ENCODE data around the gene MAML2. TPM values are rescaled to one million over a fixed set of nuclear protein-coding genes. Genes with fewer than 3 reads are reported as not detected.

Gene MAML2
- total RNA-seq, 1 donor: 20.1 TPM

DNA sequence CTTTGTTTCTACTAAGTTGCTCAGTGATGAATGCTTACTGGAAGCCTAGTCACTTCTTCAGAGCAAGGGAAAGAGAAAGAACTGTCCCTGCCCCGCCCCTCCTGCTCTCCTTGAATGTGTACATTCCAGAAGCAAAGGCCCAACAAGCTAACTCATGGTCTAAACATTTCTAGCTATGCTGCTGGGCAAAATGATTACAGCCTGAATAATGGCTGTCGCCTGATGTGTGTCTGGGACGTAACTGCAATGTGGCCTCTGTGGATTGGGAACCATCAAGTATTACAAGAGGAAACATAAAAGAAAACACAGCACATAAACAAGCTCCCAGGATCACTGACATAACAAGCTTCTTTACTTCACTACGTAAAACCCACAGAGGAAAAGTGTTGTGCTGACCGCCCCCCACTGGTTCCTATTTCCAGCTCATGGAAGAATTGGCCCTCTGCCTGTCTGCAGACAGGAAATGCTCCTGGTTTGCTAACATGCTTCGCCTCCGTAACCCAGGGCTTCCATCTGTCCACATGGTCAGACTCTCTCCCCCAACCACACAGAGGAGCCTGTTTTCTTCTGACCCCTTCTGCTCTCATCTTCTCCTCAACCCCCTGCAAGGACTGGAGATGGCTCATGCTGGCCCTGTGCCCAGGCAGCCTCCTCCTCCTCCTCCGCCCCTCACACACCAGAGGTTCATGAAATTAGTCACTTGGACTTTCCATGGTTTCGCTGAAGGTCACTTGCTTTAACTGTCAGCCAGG is 187.2 kb downstream of the MAML2 start:
- TF ChIP-seq, protein P1, sequence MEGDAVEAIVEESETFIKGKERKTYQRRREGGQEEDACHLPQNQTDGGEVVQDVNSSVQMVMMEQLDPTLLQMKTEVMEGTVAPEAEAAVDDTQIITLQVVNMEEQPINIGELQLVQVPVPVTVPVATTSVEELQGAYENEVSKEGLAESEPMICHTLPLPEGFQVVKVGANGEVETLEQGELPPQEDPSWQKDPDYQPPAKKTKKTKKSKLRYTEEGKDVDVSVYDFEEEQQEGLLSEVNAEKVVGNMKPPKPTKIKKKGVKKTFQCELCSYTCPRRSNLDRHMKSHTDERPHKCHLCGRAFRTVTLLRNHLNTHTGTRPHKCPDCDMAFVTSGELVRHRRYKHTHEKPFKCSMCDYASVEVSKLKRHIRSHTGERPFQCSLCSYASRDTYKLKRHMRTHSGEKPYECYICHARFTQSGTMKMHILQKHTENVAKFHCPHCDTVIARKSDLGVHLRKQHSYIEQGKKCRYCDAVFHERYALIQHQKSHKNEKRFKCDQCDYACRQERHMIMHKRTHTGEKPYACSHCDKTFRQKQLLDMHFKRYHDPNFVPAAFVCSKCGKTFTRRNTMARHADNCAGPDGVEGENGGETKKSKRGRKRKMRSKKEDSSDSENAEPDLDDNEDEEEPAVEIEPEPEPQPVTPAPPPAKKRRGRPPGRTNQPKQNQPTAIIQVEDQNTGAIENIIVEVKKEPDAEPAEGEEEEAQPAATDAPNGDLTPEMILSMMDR (IDR thresholded peaks at IDR 0.05; ENCODE audit: insufficient read depth, low read length): peak; percentile 35
- DNase-seq (ENCODE audit: low read depth): peak; percentile 93
- peak overlapping the region; percentile 45 for H3K4me3 ChIP-seq (ENCODE audit: low read depth, low read length)

DNA sequence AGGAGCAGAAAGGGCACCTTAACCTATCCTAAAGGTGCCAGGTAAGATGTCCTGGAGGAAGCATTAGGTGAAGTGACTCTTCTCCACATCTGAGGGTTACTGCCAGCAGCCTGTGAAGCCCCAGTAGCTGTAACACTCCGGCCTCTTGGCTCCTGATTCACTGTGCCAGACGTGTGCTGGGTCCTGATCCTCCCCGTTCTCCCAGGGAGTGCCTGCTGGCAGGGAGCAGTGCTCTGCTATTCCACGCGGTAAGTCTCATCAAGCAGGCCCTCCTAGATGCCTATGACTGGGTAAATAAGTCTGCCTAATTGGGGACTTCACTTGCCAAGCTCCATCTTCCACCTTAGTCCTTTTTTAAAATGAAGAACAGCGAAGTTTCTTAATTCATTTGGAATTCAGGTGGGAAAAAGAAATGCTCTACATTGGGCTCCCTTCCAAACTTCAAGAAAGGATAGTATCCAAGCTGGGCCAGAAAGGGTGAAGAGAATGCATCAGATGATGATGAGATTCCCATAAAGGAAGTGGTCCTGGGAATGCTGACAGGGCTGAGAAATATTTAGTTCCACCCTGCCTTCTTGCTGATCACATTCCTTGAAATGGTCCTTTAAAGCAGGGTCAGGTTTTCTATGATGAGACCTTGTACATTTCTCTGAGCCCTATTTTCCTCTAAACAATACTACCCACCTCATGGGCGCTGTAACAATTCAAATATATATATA is 188.0 kb downstream of the MAML2 start:
- TF ChIP-seq, protein P1 (IDR thresholded peaks at IDR 0.05; ENCODE audit: insufficient read depth, low read length): no peak
- peak overlapping the region; percentile 9 for H3K4me3 ChIP-seq (ENCODE audit: low read depth, low read length)
- DNase-seq (ENCODE audit: low read depth): peak; percentile 83

DNA sequence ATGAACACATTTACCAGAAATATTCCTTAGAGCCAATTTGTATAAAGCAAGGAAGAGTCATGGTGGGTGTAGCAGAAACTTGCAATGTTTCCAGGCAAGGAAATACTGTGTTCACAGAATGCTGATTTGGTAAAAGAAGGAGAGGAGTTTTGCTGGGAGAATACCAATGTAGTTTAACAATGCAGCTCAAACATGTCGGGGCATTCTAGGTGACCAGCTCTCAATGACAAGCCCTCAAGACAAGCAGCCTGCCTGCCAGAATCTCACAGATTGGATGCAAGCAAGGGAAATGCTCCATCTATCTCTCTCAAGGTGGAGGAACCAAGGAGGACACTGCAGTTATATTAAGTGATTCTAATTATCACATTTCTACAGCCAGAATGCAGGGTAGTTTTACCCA is 190.4 kb downstream of the MAML2 start:
- DNase-seq (ENCODE audit: low read depth): no peak
- no peak overlapping the region for H3K4me3 ChIP-seq (ENCODE audit: low read depth, low read length)
- TF ChIP-seq, protein P1 (IDR thresholded peaks at IDR 0.05; ENCODE audit: insufficient read depth, low read length): no peak

DNA sequence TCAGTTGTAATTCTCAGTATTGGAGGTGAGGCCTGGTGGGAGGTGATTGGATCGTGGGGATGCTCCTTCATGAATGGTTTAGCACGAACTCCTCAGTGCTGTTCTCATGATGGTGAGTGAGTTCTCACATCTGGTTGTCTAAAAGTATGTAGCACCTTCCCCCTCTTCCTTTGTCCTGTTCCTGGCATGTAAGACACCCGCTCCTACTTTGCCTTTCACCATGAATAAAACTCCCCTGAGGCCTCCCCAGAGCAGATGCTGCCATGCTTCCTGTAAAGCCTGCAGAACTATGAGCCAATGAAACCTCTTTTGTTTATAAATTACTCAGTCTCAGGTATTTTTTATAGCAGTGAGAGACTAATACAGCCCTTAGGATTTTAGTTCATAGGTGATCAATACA is 191.5 kb downstream of the MAML2 start:
- H3K4me3 ChIP-seq (ENCODE audit: low read depth, low read length): no peak overlapping the region
- DNase-seq (ENCODE audit: low read depth): no peak
- TF ChIP-seq, protein P1 (IDR thresholded peaks at IDR 0.05; ENCODE audit: insufficient read depth, low read length): no peak

DNA sequence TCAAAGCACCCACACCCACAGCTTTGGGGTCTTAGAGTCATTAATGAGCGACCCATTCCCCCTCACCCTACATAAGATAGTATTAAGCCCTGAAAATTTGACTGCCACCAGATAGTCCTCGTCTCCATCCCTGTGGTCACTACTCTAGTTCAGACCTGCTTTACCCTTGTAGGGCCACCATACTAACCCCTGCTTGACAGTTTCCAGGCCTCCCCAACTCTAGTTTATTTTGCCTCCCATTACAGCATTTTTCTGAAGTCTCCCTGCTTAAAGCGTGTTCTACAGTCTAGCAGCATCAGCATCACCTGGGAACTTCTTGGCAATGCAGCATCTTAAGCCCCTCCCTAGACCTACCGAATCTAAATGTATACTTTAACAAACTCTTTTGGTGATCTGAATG is 192.4 kb downstream of the MAML2 start:
- DNase-seq (ENCODE audit: low read depth): no peak

DNA sequence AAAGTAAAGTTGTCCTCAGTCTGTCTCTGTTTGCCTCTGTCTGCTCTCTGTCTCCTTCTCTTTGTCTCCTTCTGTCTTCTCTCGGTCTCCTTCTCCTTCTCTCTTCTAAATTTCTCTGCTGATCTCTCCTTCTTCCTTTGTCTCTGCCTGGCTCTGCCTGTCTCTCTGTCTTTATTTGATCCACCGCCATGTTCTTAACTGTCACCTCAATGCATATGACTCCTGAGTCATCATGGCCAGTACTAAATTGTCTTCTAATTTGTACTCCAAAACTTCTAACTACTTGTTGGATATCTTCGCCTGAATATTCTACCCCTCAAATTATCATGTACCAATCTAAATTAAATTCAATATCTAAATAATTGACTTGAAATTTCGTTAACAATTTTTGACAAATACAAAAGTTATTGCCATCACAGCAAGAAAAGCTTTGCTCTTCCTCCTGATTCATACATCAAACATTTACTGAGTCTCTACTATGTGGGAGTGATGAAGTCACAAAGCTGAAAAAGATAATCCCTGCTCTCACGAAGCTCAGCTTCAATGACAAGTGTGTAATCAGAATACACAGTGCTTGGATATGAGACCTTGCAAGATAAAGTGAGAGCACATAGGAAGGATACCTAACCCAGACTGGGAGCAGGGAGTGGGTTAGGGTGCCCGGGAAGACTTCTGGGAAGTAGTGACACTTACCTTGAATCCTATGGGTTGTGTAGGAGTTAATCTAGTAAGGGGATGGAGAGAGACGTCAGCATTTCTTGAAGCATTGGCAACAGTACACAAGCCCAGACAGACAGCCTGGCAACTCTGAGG is 193.0 kb downstream of the MAML2 start:
- DNase-seq (ENCODE audit: low read depth): peak; percentile 74
- H3K4me3 ChIP-seq (ENCODE audit: low read depth, low read length): no peak overlapping the region
- TF ChIP-seq, protein P1 (IDR thresholded peaks at IDR 0.05; ENCODE audit: insufficient read depth, low read length): no peak

More for the DNA sequence above, 192.4 kb downstream of the MAML2 start:
- no peak overlapping the region for H3K4me3 ChIP-seq (ENCODE audit: low read depth, low read length)
- TF ChIP-seq, protein P1 (IDR thresholded peaks at IDR 0.05; ENCODE audit: insufficient read depth, low read length): no peak

Measured in fibroblast of the aortic adventitia (primary cell).